Occipital lobe (tissue), 1 donor: ENCODE results near the gene NIP7. TPM values are rescaled to one million over a fixed set of nuclear protein-coding genes. Genes with fewer than 3 reads are reported as not detected.

Source experiments
- total RNA-seq: library from RNA; depleted of rRNA; stranded (reverse); fragments of >200 nt; gene quantifications from one replicate; pipeline ENCODE4 v1.2.3, GENCODE V29; 2014

The NIP7 gene
- total RNA-seq, 1 donor from 2014 or later, result 14.2 TPM

Other genes starting within 250 kb of the NIP7 start
- 6.6 TPM for gene HAS3, start 234.1 kb upstream of the NIP7 start, total RNA-seq
- 37.7 TPM for gene CHTF8, start 207.2 kb upstream of the NIP7 start, total RNA-seq
- gene UTP4, start 207.1 kb upstream of the NIP7 start, total RNA-seq, result 30.9 TPM
- gene SNTB2, start 152.6 kb upstream of the NIP7 start, total RNA-seq, result 8.9 TPM
- 34.6 TPM for gene VPS4A, start 28.4 kb upstream of the NIP7 start, total RNA-seq
- 9.5 TPM for gene PDF, start 9.2 kb upstream of the NIP7 start, total RNA-seq
- gene COG8, start 208 bp upstream of the NIP7 start, total RNA-seq, result 51.6 TPM
- gene TMED6, start 12.0 kb downstream of the NIP7 start, total RNA-seq, result not detected
- gene TERF2, start 46.2 kb downstream of the NIP7 start, total RNA-seq, result 70.7 TPM
- 45.4 TPM for gene CYB5B, start 84.8 kb downstream of the NIP7 start, total RNA-seq
- 17.0 TPM for gene NFAT5, start 226.2 kb downstream of the NIP7 start, total RNA-seq